Psoas muscle (tissue), 8 donors: Measurements from ENCODE around the gene SERTAD3. TPM values are rescaled to one million over a fixed set of nuclear protein-coding genes. Genes with fewer than 3 reads are reported as not detected.
A peak's percentile ranks its signal among the peaks of the same experiment; 100 is the strongest.
"Not testable (repeated sequence)": the region's sequence is repeated elsewhere in the genome, so short reads cannot be mapped to it uniquely, and the experiment has no call there.

Experiments used
- ATAC-seq, 4 donors: fragments of 200-7000 bp; cut with Tn5 transposase; one replicate each; pipeline ENCODE4 v1.9.1; 2020; ENCODE audit warnings: moderate library complexity in 3 of 4, mild to moderate bottlenecking in 2 of 4
- DNase-seq, 2 donors: peaks; one replicate each; pipeline ENCODE4 v3.0.0-alpha.2; 2020
- H3K27ac ChIP-seq: fragments of 200-600 bp; one replicate; pipeline ENCODE4 v1.8.0; 2022
- H3K27me3 ChIP-seq, 3 donors: fragments of 200-600 bp in 1 of 3; one replicate each; pipeline versions ENCODE4 v1.6.1 to v1.8.0; 2013 to 2022; ENCODE audit warnings: low read length in 2 of 3, mild to moderate bottlenecking in 2 of 3, moderate library complexity in 1 of 3; ENCODE audit not compliant: insufficient read depth in 3 of 3
- H3K36me3 ChIP-seq, 2 donors: fragments of 200-600 bp in 1 of 2; one replicate each; pipeline versions ENCODE4 v1.6.1 to v1.8.0; 2013 to 2022; ENCODE audit warnings: low read depth in 1 of 2, mild to moderate bottlenecking in 1 of 2, moderate library complexity in 1 of 2; ENCODE audit not compliant: insufficient read depth in 1 of 2
- H3K4me1 ChIP-seq: fragments of 200-600 bp; one replicate; pipeline ENCODE4 v1.8.0; 2022
- H3K4me3 ChIP-seq: fragments of 200-600 bp; one replicate; pipeline ENCODE4 v1.8.0; 2022; ENCODE audit warnings: mild to moderate bottlenecking
- H3K9me3 ChIP-seq: fragments of 200-600 bp; one replicate; pipeline ENCODE4 v1.8.0; 2022
- WGBS, 3 donors: extraction: QIAGEN DNeasy Blood & Tissue Kit; methylation state at CpG; one replicate each; pipeline versions ENCODE4 v1.1.6 to v1.1.7; 2013; 5-methylcytosine and 5-hydroxymethylcytosine counted together
- intact Hi-C, 2 donors: fragments of 100-400 bp; cut with DNase I; formaldehyde crosslinking; loops; one replicate each; pipeline versions ENCODE4 v1.11.0 to v1.14.2; 2022
- polyA plus RNA-seq, 3 donors: library from polyadenylated mRNA; stranded (reverse); fragments of 200-250 nt; gene quantifications; one replicate each; pipeline ENCODE4 v1.2.3, GENCODE V29; 2013
- total RNA-seq, 4 donors: library from RNA; stranded (reverse); fragmentation: NEBNext Ultra II Directional in 2 of 4; extraction: Animal tissue kit (Norgen Biotek cat#: 25700) in 2 of 4; gene quantifications; one replicate each; pipeline versions ENCODE4 v1.2.1 to v1.2.4, GENCODE V29; 2021 to 2023
- TF ChIP-seq, protein P1 (sequence below): fragments of 200-600 bp; IDR thresholded peaks from one replicate; pipeline ENCODE4 v1.8.0; 2022; ENCODE audit warnings: antibody characterized with exemption
- donor health status: healthy with polysubstance abuse.
- donor health status: DM: no; HTN: no; CAD: no; lungs with moderate emphysema.
- donor health status: Bipolar disorder and iron deficiency.
- donor health status: healthy.
- donor health status: DM: yes; HTN: yes; CAD: no.
- donor health status: DM: no; HTN: no; CAD: no.
- donor health status: DM: no; HTN: no; CAD: no.
- donor health status: DM: yes; HTN: yes; CAD: no.

The SERTAD3 gene
- total and polyA plus RNA-seq, 7 donors: 12.7 to 30.0 (median 23.2) TPM

DNA sequence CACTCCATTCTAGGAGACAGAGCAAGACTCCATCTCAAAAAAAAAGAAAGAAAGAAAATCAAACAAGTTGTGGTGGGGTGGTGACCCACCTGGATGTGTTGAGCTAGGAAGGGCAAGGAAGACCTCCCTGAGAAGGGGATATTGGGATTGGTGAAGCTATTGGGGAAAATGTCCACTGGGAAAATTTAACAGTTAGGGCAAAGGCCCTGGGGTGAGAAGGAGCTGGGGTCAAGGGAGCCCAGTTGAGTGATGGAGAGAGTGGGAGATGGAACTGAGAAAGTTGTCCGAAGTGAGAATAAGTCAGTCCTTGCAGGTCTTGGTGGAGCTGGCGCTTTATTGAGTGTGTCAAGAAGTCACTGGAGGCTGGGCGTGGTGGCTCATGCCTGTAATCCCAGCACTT lies 5.9 kb downstream of the SERTAD3 start:
- no peak overlapping the region for H3K4me3 ChIP-seq
- no peak overlapping the region for H3K27ac ChIP-seq
- 86 to 97% (median 93%) methylated on average over 3 of the region's 3 CpGs for WGBS, 3 donors
- no peak for DNase-seq
- TF ChIP-seq, protein P1, sequence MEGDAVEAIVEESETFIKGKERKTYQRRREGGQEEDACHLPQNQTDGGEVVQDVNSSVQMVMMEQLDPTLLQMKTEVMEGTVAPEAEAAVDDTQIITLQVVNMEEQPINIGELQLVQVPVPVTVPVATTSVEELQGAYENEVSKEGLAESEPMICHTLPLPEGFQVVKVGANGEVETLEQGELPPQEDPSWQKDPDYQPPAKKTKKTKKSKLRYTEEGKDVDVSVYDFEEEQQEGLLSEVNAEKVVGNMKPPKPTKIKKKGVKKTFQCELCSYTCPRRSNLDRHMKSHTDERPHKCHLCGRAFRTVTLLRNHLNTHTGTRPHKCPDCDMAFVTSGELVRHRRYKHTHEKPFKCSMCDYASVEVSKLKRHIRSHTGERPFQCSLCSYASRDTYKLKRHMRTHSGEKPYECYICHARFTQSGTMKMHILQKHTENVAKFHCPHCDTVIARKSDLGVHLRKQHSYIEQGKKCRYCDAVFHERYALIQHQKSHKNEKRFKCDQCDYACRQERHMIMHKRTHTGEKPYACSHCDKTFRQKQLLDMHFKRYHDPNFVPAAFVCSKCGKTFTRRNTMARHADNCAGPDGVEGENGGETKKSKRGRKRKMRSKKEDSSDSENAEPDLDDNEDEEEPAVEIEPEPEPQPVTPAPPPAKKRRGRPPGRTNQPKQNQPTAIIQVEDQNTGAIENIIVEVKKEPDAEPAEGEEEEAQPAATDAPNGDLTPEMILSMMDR: no peak
- H3K9me3 ChIP-seq: no peaks in the 10 kb centered on the region
- H3K4me1 ChIP-seq: peaks cover 19% of the 10 kb centered on the region
- no peak for ATAC-seq
- no peaks in the 10 kb centered on the region for H3K27me3 ChIP-seq
- intact Hi-C loops: no loop called here
- H3K36me3 ChIP-seq: peaks cover 8 to 25% of the 10 kb centered on the region in 2 donors

- 2% methylated on average over 42 to 50 of the region's 50 CpGs for WGBS, 3 donors
- Histone ChIP-seq H3K4me1 (peaks cover 12% of the 10 kb centered on the region), H3K27me3 (no peaks in the 10 kb centered on the region), H3K27ac (peak overlapping the region; percentile 92), H3K36me3 (no peaks in the 10 kb centered on the region), H3K4me3 (peak overlapping the region; percentile 68), H3K9me3 (no peaks in the 10 kb centered on the region)
- TF ChIP-seq, protein P1: no peak
- ATAC-seq (peak; percentile 95 to 98 (median 96)), DNase-seq (peak; percentile 89 to 95)
- intact Hi-C loops: no loop called here
Observed at GRCh38 chr19:40433391-40434216, 10.5 kb downstream of the SERTAD3 start.

DNA sequence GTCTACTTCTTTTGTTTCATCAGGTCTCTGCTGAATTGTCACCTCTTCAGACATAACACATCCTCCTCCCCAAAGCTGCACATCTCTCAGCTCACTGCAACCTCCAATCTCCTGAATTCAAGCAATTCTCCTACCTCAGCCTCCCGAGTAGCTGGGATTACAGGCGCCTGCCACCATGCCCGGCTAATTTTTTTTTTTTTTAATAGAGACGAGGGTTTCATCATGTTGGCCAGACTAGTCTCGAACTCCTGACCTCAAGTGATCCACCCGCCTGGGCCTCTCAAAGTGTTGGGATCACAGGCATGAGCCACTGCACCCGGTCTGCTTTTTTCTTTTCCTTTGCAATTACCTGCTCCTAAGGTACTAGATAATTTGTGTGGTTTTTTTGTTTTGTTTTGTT lies 11.4 kb downstream of the SERTAD3 start:
- H3K27me3 ChIP-seq, H3K9me3 ChIP-seq, H3K36me3 ChIP-seq, DNase-seq, ATAC-seq, intact Hi-C loops: not testable (repeated sequence)
- Histone ChIP-seq H3K4me3 (peak overlapping the region; percentile 68), H3K27ac (peak overlapping the region; percentile 92), H3K4me1 (peaks cover 12% of the 10 kb centered on the region)
- 32 to 45% (median 39%) methylated on average over 7 of the region's 7 CpGs for WGBS, 3 donors

DNA sequence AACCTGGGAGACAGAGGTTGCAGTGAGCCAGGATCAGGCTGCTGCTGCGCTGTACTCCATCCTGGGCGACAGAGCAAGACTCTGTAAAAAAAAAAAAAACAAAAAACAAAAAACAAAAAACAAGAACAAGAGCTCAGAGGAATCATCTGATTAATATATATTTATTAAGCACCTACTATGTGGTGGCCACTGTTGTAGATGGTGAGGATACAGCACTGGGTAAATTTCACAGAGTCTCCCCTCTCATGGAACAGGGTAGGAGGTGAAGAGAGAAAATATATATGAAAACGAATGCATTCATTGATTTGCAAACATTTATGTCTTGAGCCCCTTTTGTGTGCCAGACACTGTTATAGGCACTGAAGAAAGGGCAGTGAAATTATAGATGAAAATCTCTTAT lies 12.4 kb downstream of the SERTAD3 start:
- ATAC-seq: no peak

GRCh38 chr19:40430242-40430641 lies 13.9 kb downstream of the SERTAD3 start:
- WGBS, 3 donors: 95 to 98% (median 97%) methylated on average over 10 of the region's 10 CpGs
- DNase-seq, H3K27ac ChIP-seq, intact Hi-C loops, H3K4me3 ChIP-seq, H3K27me3 ChIP-seq, H3K9me3 ChIP-seq, H3K36me3 ChIP-seq, ATAC-seq: not testable (repeated sequence)
- peaks cover 12% of the 10 kb centered on the region for H3K4me1 ChIP-seq

More for the DNA sequence above, 12.4 kb downstream of the SERTAD3 start:
- H3K9me3 ChIP-seq: no peaks in the 10 kb centered on the region
- H3K36me3 ChIP-seq: no peaks in the 10 kb centered on the region
- peak overlapping the region; percentile 92 for H3K27ac ChIP-seq
- H3K4me1 ChIP-seq: peaks cover 12% of the 10 kb centered on the region
- TF ChIP-seq, protein P1: no peak
- 89 to 93% (median 90%) methylated on average over 3 of the region's 3 CpGs for WGBS, 3 donors
- H3K27me3 ChIP-seq: no peaks in the 10 kb centered on the region
- no peak overlapping the region for H3K4me3 ChIP-seq
- DNase-seq: no peak
- intact Hi-C loops: no loop called here

DNA sequence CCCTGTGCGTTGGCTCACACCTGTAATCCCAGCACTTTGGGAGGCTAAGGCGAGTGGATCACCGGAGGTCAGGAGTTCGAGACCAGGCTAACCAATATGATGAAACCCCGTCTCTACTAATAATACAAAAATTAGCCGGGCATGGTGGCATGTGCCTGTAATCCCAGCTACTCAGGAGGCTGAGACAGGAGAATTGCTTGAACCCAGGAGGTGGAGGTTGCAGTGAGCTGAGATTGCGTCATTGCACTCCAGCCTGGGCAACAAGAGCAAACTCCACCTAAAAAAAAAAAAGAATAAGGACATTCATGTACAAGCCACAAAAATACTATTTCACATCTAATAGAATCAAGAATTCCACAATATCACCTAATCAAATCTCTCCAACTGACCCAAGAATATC lies 15.9 kb downstream of the SERTAD3 start:
- intact Hi-C loops, DNase-seq, H3K27me3 ChIP-seq, H3K36me3 ChIP-seq, H3K9me3 ChIP-seq, H3K4me3 ChIP-seq, H3K27ac ChIP-seq, ATAC-seq: not testable (repeated sequence)
- peaks cover 26% of the 10 kb centered on the region for H3K4me1 ChIP-seq
- 95 to 98% (median 96%) methylated on average over 7 of the region's 7 CpGs for WGBS, 3 donors
